Stimulated activated naive CD4-positive, alpha-beta T cell treated with Interleukin-2 at 50 U/mL for 16 hours (primary cell): Measurements from ENCODE around the gene TPSD1.
"Not testable (repeated sequence)": the region's sequence is repeated elsewhere in the genome, so short reads cannot be mapped to it uniquely, and the experiment has no call there.

Experiments used
- DNase-seq: peaks from one replicate; lab custom pipeline; 2025; lab: John Stamatoyannopoulos, UW

TPSD1 gene

GRCh38 chr16:1281517-1281916, 25.6 kb downstream of the TPSD1 start:
- no peak for DNase-seq

- no peak for DNase-seq
These were observed 26.6 kb downstream of the TPSD1 start for GRCh38 chr16:1282324-1282973.

DNA sequence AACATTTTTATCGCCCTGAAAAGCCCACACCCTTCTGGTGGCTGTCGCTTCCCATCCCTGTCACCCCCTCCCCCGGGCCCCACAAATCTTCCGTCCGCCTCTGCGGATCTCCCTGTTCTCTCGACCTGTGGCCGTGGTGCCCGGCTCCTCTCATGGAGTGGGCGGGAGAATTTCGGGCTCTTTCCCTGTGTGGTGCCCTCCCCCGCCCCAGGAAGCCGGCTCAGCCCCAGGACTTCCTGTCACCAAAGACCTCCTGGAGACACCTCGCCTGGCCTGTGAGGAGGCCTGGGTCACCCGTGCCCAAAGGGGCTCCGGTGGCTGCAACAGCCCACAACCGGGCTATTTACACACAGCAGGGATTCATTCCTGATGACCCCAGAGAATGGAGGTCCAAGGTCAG, 27.4 kb downstream of the TPSD1 start:
- no peak for DNase-seq

DNA sequence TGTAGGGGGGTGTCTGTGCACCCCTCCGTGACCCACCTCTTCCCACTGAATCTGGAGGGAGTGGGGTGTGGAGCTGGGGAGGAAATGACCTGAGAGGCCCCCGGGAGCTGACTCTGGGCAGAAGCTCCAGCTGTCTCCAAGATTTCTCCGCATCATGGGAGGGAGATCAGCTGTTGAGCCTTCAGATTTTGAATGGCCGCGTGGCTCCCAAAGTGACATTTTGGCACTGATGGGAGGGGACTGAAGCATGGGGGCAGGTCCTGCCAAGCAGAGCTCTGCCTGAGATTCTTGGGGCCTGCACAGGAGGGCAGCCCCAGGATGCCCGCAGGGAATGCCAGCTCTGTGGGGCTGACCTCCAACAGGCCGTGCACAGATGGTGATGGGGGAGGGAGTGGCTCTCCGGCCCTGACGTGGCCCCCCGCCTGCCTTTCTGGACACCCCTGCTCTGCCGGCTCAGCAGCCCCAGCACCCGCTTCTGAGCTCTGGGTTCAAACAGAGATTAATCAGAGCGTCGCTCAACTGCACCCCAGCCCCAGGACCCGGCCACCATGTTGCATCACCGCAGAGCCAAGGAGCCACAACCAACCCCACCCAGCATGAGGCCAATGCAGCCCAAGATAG, 28.2 kb downstream of the TPSD1 start:
- no peak for DNase-seq

GRCh38 chr16:1285669-1286512, 30.0 kb downstream of the TPSD1 start:
- no peak for DNase-seq

GRCh38 chr16:1286513-1287094, 30.7 kb downstream of the TPSD1 start:
- no peak for DNase-seq

GRCh38 chr16:1287982-1288670, 32.3 kb downstream of the TPSD1 start:
- DNase-seq, result no peak

GRCh38 chr16:1288813-1289476, 33.1 kb downstream of the TPSD1 start:
- DNase-seq, result no peak

DNA sequence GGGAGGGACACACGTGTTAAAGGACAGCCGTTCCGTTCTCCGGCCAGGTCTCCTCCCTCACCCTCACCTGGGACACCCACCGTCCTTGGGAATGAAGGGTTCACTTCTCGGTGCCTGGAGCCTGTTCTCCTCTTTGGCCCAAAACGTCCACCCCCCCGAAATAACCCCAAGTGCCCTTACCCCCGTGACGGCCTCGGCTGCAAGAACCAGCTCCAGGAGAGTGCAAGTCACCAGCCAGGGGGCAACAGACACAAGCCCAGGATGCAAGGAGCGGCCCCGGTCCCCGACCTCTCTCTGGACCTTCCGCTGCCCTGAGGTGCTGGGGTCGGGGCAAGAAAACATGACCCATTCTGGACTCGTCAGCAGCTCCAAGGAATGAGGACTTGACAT, 33.6 kb downstream of the TPSD1 start:
- no peak for DNase-seq

- no peak for DNase-seq
These were observed 34.2 kb downstream of the TPSD1 start for GRCh38 chr16:1290063-1290501.

DNA sequence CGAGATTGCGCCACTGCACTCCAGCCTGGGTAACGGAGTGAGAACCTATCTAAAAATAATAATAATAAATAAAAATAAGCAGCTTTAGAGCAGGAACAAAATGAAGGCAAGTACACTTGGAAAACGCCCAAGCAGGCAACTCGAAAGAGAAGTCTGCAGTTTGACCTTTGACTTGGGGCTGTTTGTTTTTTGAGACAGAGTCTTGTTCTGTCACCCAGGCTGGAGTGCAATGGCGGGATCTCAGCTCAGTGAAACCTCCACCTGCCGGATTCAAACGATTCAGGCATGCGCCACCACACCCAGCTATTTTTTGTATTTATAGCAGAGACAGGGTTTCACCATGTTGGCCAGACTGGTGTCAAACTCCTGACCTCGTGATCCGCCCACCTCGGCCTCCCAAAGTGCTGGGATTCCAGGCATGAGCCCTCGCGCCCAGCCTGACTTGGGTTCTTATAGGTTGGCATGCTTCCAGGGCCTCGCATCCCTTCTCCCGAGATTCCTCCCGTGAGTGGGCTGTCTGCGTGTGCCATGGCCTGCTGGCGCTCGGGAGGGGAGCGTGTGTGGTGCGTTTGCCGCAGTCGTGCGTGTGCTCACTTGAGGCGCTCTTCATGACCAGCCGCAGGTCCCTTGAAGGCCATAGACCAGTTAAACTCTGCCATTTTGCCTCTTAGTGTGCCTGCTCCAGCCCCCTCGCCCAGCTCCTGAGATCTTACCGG, 35.1 kb downstream of the TPSD1 start:
- no peak for DNase-seq

DNA sequence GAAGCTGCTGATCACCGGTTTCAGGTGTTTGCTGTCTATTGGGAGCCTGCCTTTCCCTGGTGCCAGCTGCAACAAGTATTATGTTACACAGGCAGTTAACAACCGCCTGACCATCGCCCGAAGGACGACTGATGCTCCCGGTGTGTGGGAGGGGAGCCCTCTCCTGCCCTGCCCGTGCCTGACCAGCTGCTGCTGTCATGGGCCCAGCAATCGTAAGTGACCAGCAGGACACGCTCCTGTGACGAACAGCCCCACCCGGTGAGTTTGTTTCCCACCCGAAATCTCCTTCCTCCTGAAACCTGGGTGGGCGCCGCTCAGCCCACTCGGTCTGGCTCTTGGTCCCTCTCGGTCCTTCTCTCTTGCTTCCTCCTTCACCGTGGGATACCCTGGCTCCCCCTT, 35.7 kb downstream of the TPSD1 start:
- no peak for DNase-seq

DNA sequence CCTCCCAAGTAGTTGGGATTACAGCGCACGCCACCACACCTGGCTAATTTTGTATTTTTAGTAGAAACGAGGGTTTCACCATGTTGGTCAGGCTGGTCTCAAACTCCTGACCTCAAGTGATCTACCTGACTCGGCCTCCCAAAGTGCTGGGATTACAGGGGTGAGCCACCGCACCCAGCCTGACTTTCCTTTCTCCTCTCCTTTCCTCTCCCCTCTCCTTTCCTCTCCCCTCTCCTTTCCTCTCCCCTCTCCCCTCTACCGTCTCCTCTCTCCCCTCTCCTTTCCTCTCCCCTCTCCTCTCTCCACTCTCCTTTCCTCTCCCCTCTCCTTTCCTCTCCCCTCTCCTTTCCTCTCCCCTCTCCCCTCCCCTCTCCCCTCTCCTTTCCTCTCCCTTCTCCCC, 36.3 kb downstream of the TPSD1 start:
- DNase-seq, result not testable (repeated sequence)

DNA sequence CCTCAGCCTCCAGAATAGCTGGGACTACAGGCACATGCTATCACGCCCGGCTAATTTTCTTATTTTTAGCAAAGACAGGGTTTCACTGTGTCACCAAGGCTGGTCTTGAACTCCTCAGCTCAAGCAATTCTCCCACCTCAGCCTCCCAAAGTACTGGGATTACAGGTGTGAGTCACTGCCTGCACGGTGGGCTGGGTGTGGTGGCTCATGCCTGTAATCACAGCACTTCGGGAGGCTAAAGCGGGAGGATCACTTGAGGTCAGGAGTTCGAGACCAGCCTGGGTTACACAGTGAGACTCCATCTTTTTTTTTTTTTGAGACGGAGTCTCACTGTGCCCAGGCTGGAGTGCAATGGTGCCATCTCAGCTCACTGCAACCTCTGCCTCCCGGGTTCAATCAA, 36.9 kb downstream of the TPSD1 start:
- DNase-seq, result not testable (repeated sequence)

GRCh38 chr16:1293921-1294656, 38.2 kb downstream of the TPSD1 start:
- no peak for DNase-seq

GRCh38 chr16:1295465-1295864, 39.6 kb downstream of the TPSD1 start:
- no peak for DNase-seq

DNA sequence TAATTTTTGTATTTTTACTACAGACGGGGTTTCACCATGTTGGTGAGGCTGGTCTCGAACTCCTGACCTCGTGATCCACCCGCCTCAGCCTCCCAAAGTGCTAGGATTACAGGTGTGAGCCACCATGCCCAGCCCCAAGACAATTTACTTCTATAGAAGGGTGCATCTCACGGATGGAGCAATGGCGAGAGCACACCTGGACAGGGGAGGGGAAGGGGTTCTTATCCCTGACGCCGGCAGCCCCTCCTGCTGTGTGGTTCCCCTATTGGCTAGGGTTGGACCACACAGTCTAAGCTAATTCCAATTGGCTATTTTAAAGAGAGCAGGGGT, 40.8 kb downstream of the TPSD1 start:
- not testable (repeated sequence) for DNase-seq

DNA sequence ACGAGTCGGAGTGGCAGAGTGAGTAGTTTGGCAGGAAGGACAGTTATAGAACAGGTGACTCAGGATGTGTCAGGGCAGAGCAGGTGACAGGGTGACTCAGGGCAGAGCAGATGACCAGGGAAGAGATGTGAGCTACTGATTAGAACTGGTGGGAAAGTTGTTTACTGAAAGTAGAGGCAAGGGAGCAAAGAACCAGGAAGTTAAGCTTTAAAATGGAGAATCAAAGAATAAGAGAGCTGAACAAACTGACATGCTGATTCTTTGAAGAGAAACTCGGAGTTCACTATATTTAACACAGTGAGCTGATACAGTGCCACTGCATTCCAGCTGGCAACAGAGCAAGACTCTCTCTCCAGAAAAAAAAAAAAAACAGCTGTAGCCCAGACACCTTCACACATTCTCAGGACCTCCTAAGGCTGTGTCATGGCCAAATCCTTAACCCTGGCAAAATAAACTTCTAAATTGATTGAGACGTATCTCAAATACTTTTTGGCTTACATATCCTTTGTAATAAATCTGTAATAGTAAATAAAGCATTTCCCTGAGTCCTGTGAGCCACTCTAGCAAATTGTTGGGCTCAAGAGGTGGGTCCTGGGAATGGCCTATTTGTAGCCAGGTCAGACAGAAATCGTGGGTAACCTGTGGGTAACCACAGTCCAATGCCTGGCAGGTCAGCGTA, 41.3 kb downstream of the TPSD1 start:
- no peak for DNase-seq

- no peak for DNase-seq
These were observed 42.5 kb downstream of the TPSD1 start for GRCh38 chr16:1298406-1298805.
